ENCODE data around the gene CD83. TPM values are rescaled to one million over a fixed set of nuclear protein-coding genes. Genes with fewer than 3 reads are reported as not detected.

The CD83 gene
- total and polyA plus RNA-seq, 2 experiments from 2014 or later, result 3.3 to 4.7 TPM

DNA sequence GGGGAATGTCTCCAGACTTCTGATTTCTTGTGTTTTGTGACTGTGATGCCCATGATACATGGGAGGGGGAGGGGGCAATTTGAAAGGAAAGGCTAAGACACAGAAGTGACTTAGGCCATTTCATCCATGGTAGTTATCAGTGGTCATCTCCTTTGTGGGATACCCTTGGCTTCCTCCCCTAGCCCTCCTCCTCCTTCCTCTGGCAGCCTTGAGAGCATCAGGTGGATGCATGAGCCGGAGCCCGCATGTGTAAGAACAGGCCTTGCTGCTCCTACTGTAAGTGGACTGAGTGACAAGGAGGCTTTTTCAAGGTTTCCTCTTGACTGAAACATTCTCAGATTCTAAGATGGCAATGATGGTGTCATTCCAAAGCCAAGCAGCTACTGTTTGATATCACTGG lies 874 bp downstream of the CD83 start:
- Histone ChIP-seq H3K27me3 (no peaks in the 10 kb centered on the region), H3K4me3 (no peak overlapping the region), H3K9me3 (ENCODE audit: low read depth) (no peaks in the 10 kb centered on the region), H3K27ac (no peak overlapping the region), H3K36me3 (no peaks in the 10 kb centered on the region), H3K4me1 (ENCODE audit: low read depth) (no peaks in the 10 kb centered on the region)
- TF ChIP-seq, protein P1, sequence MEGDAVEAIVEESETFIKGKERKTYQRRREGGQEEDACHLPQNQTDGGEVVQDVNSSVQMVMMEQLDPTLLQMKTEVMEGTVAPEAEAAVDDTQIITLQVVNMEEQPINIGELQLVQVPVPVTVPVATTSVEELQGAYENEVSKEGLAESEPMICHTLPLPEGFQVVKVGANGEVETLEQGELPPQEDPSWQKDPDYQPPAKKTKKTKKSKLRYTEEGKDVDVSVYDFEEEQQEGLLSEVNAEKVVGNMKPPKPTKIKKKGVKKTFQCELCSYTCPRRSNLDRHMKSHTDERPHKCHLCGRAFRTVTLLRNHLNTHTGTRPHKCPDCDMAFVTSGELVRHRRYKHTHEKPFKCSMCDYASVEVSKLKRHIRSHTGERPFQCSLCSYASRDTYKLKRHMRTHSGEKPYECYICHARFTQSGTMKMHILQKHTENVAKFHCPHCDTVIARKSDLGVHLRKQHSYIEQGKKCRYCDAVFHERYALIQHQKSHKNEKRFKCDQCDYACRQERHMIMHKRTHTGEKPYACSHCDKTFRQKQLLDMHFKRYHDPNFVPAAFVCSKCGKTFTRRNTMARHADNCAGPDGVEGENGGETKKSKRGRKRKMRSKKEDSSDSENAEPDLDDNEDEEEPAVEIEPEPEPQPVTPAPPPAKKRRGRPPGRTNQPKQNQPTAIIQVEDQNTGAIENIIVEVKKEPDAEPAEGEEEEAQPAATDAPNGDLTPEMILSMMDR (IDR thresholded peaks at IDR 0.05; ENCODE audit: low read depth, low read length), result no peak
- DNase-seq (ENCODE audit: low read depth in 1 of 2, low spot score in 1 of 2), result no peak

DNA sequence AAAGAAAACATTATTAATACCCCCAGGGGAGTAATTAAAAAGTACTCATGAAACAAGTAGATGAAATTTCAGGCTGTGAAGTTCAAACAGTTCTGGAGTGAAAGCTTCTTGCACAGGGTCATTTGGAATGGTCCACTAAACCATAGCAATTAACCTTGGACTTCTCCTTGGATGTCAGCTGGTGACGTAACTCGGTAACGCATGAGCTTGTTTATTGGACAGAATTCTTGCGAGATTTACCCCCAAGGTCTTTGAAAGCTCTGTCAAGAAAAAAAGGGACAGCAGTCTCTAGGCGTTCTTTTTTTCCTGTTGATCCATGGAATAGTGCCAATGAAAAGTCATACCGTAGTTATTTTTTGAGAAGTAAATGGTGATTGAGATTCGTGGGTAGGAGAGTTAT lies 2.2 kb downstream of the CD83 start:
- H3K27me3 ChIP-seq, result no peaks in the 10 kb centered on the region
- H3K9me3 ChIP-seq (ENCODE audit: low read depth), result no peaks in the 10 kb centered on the region
- TF ChIP-seq, protein P1 (IDR thresholded peaks at IDR 0.05; ENCODE audit: low read depth, low read length), result no peak
- no peak overlapping the region for H3K27ac ChIP-seq
- no peak for DNase-seq (ENCODE audit: low read depth in 1 of 2, low spot score in 1 of 2)
- H3K36me3 ChIP-seq, result no peaks in the 10 kb centered on the region
- no peak overlapping the region for H3K4me3 ChIP-seq
- H3K4me1 ChIP-seq (ENCODE audit: low read depth), result no peaks in the 10 kb centered on the region

DNA sequence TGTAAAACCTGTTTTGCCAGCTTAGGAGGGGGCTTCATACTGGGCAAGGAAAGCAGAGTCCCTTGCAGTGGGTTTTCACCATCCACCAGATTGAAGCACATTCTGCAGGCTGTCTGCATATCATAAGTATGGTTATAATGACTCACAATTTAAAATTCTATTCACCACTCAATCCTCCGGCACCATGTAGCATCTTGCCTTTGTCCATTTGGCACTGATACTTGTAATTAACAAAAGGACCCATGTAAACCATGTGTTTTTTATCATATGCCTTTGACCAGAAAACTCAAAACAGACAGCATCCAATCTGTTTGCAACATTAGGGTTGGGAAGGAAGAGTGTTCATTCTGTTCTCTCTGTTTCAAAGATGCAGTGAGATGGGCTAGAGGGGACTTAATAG lies 3.0 kb downstream of the CD83 start:
- TF ChIP-seq, protein P1 (IDR thresholded peaks at IDR 0.05; ENCODE audit: low read depth, low read length), result no peak
- DNase-seq (ENCODE audit: low read depth in 1 of 2, low spot score in 1 of 2), result no peak
- Histone ChIP-seq H3K4me1 (ENCODE audit: low read depth) (no peaks in the 10 kb centered on the region), H3K27me3 (no peaks in the 10 kb centered on the region), H3K27ac (no peak overlapping the region), H3K9me3 (ENCODE audit: low read depth) (no peaks in the 10 kb centered on the region), H3K36me3 (no peaks in the 10 kb centered on the region), H3K4me3 (no peak overlapping the region)

DNA sequence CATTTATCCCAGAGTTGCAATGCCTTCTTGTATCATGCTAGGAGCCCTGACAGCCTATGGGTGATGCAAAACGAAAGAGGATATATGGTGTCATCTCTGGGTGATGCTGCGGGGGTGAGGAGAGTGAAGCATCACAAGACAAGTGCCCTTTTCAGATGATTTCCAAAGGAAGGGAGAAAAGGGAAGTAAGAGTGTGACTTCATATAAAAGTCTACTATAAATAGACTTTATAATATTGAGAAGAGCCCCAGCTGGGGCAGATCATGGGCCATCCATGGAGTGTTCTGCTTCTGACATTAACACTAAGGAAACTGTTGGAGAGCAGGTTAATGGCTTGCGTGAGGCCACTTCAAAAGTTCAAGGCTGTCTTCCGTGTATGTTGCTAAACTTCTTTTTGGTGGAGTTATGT lies 4.4 kb downstream of the CD83 start:
- H3K4me1 ChIP-seq (ENCODE audit: low read depth), result no peaks in the 10 kb centered on the region
- TF ChIP-seq, protein P1 (IDR thresholded peaks at IDR 0.05; ENCODE audit: low read depth, low read length), result no peak
- no peak overlapping the region for H3K4me3 ChIP-seq
- H3K27ac ChIP-seq, result no peak overlapping the region
- H3K9me3 ChIP-seq (ENCODE audit: low read depth), result no peaks in the 10 kb centered on the region
- no peak for DNase-seq (ENCODE audit: low read depth in 1 of 2, low spot score in 1 of 2)
- no peaks in the 10 kb centered on the region for H3K36me3 ChIP-seq
- no peaks in the 10 kb centered on the region for H3K27me3 ChIP-seq

DNA sequence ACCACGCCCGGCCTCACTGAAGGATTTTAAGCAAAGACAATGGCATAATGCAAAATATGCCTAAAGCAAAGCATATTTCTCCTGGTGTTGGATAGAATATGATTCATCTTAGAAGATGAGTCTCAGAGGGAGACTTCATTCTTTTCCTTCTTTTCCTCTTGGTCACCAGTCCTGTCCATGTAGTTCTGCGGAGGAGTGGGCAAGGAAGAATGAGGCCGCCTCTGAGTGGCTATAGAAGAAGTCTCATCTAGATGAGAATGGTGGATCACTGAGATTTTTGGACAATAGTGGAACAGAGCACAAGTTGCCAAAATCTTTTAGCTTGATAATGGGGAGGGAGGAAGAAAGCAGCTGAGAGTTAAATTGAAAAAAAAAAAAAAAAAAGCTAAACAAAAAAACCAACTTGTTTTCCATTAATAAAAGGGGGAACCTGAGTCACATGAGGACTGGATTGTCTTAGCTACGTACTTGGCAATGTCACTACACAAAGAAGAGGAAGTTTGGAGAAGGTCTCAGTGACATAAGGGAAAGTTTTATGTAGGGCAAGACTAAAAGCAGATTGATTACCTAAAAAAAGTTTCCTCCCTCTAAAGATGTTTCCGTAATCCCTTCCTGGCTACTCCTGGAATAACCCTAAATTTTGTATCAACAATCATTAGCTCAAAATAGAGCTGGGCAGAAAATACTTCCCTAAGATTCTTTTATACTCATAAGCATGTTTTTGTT lies 6.0 kb downstream of the CD83 start:
- DNase-seq (ENCODE audit: low read depth in 1 of 2, low spot score in 1 of 2), result no peak
- TF ChIP-seq, protein P1 (IDR thresholded peaks at IDR 0.05; ENCODE audit: low read depth, low read length), result no peak
- Histone ChIP-seq H3K9me3 (ENCODE audit: low read depth) (no peaks in the 10 kb centered on the region), H3K36me3 (no peaks in the 10 kb centered on the region), H3K4me3 (no peak overlapping the region), H3K27me3 (no peaks in the 10 kb centered on the region), H3K27ac (no peak overlapping the region), H3K4me1 (ENCODE audit: low read depth) (no peaks in the 10 kb centered on the region)
